Pancreas (tissue), 10 donors: ENCODE results near the gene SLC10A3. TPM values are rescaled to one million over a fixed set of nuclear protein-coding genes. Genes with fewer than 3 reads are reported as not detected.

Experiments used
- ATAC-seq, 4 donors: fragments of 200-7000 bp; cut with Tn5 transposase; one replicate each; pipeline versions ENCODE4 v1.8.0 to v1.9.1; 2020; ENCODE audit warnings: mild to moderate bottlenecking in 4 of 4, moderate library complexity in 4 of 4
- DNase-seq, 6 donors: peaks; one replicate each; pipeline ENCODE4 v3.0.0-alpha.2; 2020
- FAIRE-seq: peaks from 2 replicates; lab custom pipeline; 2012; peaks lifted over from hg19 to GRCh38; lab: Jason Lieb, UNC
- H3K27ac ChIP-seq, 4 donors: fragments of 200-600 bp; sonication (generic); 1 replicate in 3 of 4; 2 replicates in 1 of 4; pipeline versions ENCODE4 v1.5.0 to v1.8.0; 2020
- H3K27me3 ChIP-seq, 4 donors: fragments of 200-600 bp; one replicate each; pipeline ENCODE4 v1.8.0; 2021
- H3K36me3 ChIP-seq, 3 donors: fragments of 200-600 bp; sonication (generic) in 1 of 3; one replicate each; pipeline versions ENCODE4 v1.5.0 to v1.8.0; 2020 to 2021
- H3K4me1 ChIP-seq, 3 donors: fragments of 200-600 bp; one replicate each; pipeline ENCODE4 v1.8.0; 2021
- H3K4me3 ChIP-seq, 4 donors: fragments of 200-600 bp; sonication (generic) in 2 of 4; one replicate each; pipeline versions ENCODE4 v1.5.0 to v1.8.0; 2020 to 2021
- H3K9me3 ChIP-seq, 4 donors: fragments of 200-600 bp; one replicate each; pipeline ENCODE4 v1.8.0; 2021
- CTCF ChIP-seq, 4 donors: fragments of 200-600 bp; sonication (generic) in 3 of 4; IDR thresholded peaks; one replicate each; pipeline versions ENCODE4 v1.5.0 to v1.8.0; 2021; ENCODE audit warnings: antibody characterized with exemption in 4 of 4
- WGBS, 2 donors: extraction: QIAGEN DNeasy Blood & Tissue Kit; methylation state at CpG; one replicate each; pipeline ENCODE4 v1.1.7; 2013; 5-methylcytosine and 5-hydroxymethylcytosine counted together
- intact Hi-C, 3 donors: fragments of 100-400 bp; cut with DNase I; formaldehyde crosslinking; loops; one replicate each; pipeline versions ENCODE4 v1.11.1 to v1.14.2; 2022
- microRNA-seq, 2 donors: library from miRNA; unstranded; fragments of <30 nt; microRNA quantifications; one replicate each; pipeline versions ENCODE4 to v1.1.0, GENCODE V29; 2019 to 2020
- polyA plus RNA-seq, 2 donors: library from polyadenylated mRNA; stranded (reverse); fragments of 200-250 nt; gene quantifications; one replicate each; pipeline ENCODE4 v1.2.3, GENCODE V29; 2013
- total RNA-seq, 6 donors: library from RNA; stranded (reverse); fragmentation: NEBNext Ultra II Directional in 4 of 6; extraction: Animal tissue kit (Norgen Biotek cat#: 25700) in 4 of 6; gene quantifications; one replicate each; pipeline versions ENCODE4 v1.2.1 to v1.2.4, GENCODE V29; 2021 to 2023
- donor health status: healthy with polysubstance abuse.
- donor health status: DM: no; HTN: no; CAD: no; lungs with moderate emphysema.
- donor health status: DM: no; HTN: no; CAD: no.
- donor health status: control.
- donor health status: control.
- donor health status: Bipolar disorder and iron deficiency.
- donor health status: DM: yes; HTN: yes; CAD: no.
- donor health status: DM: no; HTN: no; CAD: no.
- donor health status: DM: no; HTN: no; CAD: no.
- donor health status: DM: yes; HTN: yes; CAD: no.

Gene SLC10A3
- total and polyA plus RNA-seq, 8 donors = 9.6 to 19.1 (median 11.6) TPM

DNA sequence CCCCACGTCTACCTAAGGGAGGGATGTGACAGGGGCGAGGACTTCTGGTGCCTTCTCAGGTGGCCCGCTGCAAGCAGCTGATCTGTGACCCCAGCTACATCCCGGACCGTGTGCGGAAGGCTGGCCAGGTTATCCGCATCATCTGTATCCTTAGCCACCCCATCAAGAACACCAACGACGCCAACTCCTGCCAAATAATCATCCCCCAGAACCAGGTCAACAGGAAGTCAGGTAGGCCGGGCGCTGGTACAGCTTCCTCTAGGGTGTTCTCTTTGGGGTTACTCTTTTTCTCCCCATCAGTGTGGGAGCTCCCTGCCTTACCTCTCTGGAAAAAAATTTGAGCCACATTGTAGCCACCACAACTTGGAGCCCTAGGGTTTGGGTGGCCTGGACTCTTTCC is 48.9 kb downstream of the SLC10A3 start:
- Histone ChIP-seq H3K9me3 (no peaks in the 10 kb centered on the region), H3K27ac (no peak overlapping the region), H3K27me3 (no peaks in the 10 kb centered on the region), H3K4me3 (no peak overlapping the region), H3K36me3 (no peaks in the 10 kb centered on the region), H3K4me1 (no peaks in the 10 kb centered on the region)
- DNase-seq (peak in 1 of 6 donors; percentile 40), ATAC-seq (no peak), FAIRE-seq (no peak)
- intact Hi-C loops = no loop called here
- 89 to 91% methylated on average over 11 of the region's 11 CpGs for WGBS, 2 donors
- no peak for TF ChIP-seq CTCF (IDR thresholded peaks at IDR 0.05)

- no peak overlapping the region for H3K4me3 ChIP-seq
- DNase-seq (peak in 1 of 6 donors; percentile 44), ATAC-seq (no peak), FAIRE-seq (no peak)
- no peaks in the 10 kb centered on the region for H3K9me3 ChIP-seq
- no peaks in the 10 kb centered on the region for H3K4me1 ChIP-seq
- H3K36me3 ChIP-seq = no peaks in the 10 kb centered on the region
- intact Hi-C loops = no loop called here
- H3K27me3 ChIP-seq = no peaks in the 10 kb centered on the region
- no peak for TF ChIP-seq CTCF (IDR thresholded peaks at IDR 0.05)
- no peak overlapping the region for H3K27ac ChIP-seq
- 84 to 89% methylated on average over 17 of the region's 17 CpGs for WGBS, 2 donors
These were observed 49.6 kb downstream of the SLC10A3 start for GRCh38 chrX:154440623-154441357.

DNA sequence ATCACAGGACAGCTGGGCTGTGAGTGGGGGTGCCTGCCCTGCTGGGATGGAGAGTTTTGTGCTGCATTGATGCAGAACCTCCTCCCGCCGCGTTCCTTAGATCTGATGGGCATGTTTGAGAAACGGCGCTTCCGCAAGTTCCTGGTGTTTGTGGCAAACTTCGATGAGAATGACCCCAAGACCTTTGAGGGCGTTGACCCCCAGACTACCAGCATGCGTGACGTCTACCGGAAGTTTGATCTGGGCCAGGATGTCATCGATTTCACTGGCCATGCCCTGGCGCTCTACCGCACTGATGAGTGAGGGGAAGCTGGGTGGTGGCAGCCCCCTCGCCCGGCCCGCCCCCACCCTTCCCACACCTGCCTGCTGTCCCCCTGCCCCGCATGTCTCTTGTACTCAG is 50.6 kb downstream of the SLC10A3 start:
- FAIRE-seq (no peak), DNase-seq (no peak), ATAC-seq (no peak)
- TF ChIP-seq CTCF (IDR thresholded peaks at IDR 0.05) = no peak
- Histone ChIP-seq H3K27me3 (no peaks in the 10 kb centered on the region), H3K36me3 (no peaks in the 10 kb centered on the region), H3K9me3 (no peaks in the 10 kb centered on the region), H3K4me1 (no peaks in the 10 kb centered on the region), H3K27ac (no peak overlapping the region), H3K4me3 (no peak overlapping the region)
- WGBS, 2 donors = 88 to 90% methylated on average over 18 of the region's 18 CpGs
- intact Hi-C loops = no loop called here

DNA sequence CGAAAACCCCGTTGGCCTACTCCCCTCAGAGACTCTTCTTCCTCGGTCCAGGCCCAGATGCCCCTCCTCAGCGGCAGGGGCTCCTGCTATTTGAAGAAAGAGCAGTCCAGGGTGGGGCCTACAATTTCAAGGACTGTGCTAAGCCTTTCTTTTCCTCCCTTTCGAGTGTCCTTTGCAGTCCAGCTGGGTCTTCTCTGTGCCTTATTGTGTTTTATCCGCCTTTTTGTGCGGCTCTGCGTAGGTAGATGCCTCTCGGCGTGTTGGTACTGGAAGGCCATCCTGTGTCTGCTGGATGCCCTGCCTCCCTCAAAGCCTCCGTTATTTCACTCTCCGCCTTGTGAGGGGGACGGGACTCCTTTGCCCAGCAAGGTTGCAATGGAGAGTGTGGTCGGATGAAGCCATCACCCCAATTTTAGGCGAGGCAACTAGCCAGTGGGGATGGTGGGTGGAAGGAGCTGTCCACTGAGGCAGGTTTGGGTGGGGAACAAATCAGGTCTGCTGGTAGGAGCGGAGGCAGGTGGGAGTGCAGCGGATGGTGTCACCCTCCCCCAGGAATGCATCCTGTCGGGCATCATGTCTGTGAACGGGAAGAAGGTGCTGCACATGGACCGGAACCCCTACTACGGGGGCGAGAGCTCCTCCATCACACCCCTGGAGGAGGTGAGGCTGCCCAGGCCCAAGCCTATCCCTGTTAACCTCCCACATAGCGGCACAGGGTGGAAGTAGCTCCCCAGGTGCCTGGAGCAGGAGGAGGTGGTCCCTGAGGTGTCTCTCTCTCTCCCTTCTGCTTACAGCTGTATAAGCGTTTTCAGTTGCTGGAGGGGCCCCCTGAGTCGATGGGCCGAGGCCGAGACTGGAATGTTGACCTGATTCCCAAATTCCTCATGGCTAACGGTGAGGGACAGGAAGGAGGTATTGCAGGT is 52.2 kb downstream of the SLC10A3 start:
- no peaks in the 10 kb centered on the region for H3K36me3 ChIP-seq
- ATAC-seq = no peak
- DNase-seq = peak in 1 of 6 donors; percentile 49
- H3K27me3 ChIP-seq = no peaks in the 10 kb centered on the region
- no peak for FAIRE-seq
- no peak for TF ChIP-seq CTCF (IDR thresholded peaks at IDR 0.05)
- H3K4me3 ChIP-seq = peak overlapping the region; percentile 47 to 67 (median 59)
- H3K9me3 ChIP-seq = no peaks in the 10 kb centered on the region
- 60 to 76% methylated on average over 26 to 28 of the region's 28 CpGs for WGBS, 2 donors
- H3K4me1 ChIP-seq = no peaks in the 10 kb centered on the region
- H3K27ac ChIP-seq = no peak overlapping the region
- intact Hi-C loops = no loop called here

Small RNA genes within 50 kb of the gene (microRNA-seq; reads per million reads assigned to microRNA genes)
- 0 reads per million in 2 donors for gene MIR6858

Other genes starting within 250 kb of the SLC10A3 start
- gene OPN1MW3, start 233.0 kb downstream of the SLC10A3 start, total RNA-seq = not detected
- gene OPN1MW3, start 233.0 kb downstream of the SLC10A3 start, polyA plus RNA-seq = not detected
- not detected for gene TEX28, start 195.5 kb downstream of the SLC10A3 start, total RNA-seq
- gene TEX28, start 195.5 kb downstream of the SLC10A3 start, polyA plus RNA-seq = not detected
- gene TKTL1, start 194.8 kb downstream of the SLC10A3 start, total RNA-seq = not detected
- not detected for gene TKTL1, start 194.8 kb downstream of the SLC10A3 start, polyA plus RNA-seq
- 100 to 1,000 TPM in 4 of 6 donors, 10 to 100 TPM in 2; 67.0 to 298 (median 142) TPM for gene FLNA, start 116.0 kb downstream of the SLC10A3 start, total RNA-seq
- gene FLNA, start 116.0 kb downstream of the SLC10A3 start, polyA plus RNA-seq = 100 to 1,000 TPM; 222 to 259 TPM
- 10 to 100 TPM; 23.1 to 42.9 (median 38.7) TPM for gene EMD, start 111.3 kb downstream of the SLC10A3 start, total RNA-seq
- gene EMD, start 111.3 kb downstream of the SLC10A3 start, polyA plus RNA-seq = 10 to 100 TPM; 56.0 to 86.7 TPM
- 1,000 to 10,000 TPM; 2,194 to 4,058 (median 3,145) TPM for gene RPL10, start 92.3 kb downstream of the SLC10A3 start, total RNA-seq
- gene RPL10, start 92.3 kb downstream of the SLC10A3 start, polyA plus RNA-seq = 1,000 to 10,000 TPM; 2,751 to 3,412 TPM
- gene DNASE1L1, start 81.4 kb downstream of the SLC10A3 start, total RNA-seq = 10 to 100 TPM in 1 of 6 donors, 1 to 10 TPM in 5; 5.1 to 13.6 (median 7.3) TPM
- gene DNASE1L1, start 81.4 kb downstream of the SLC10A3 start, polyA plus RNA-seq = 10 to 100 TPM; 11.3 to 16.5 TPM
- 10 to 100 TPM; 14.6 to 26.7 (median 17.1) TPM for gene TAFAZZIN, start 79.1 kb downstream of the SLC10A3 start, total RNA-seq
- 10 to 100 TPM; 77.0 to 82.7 TPM for gene TAFAZZIN, start 79.1 kb downstream of the SLC10A3 start, polyA plus RNA-seq
- gene ATP6AP1, start 62.0 kb downstream of the SLC10A3 start, total RNA-seq = 10 to 100 TPM; 27.8 to 55.6 (median 37.7) TPM
- 10 to 100 TPM; 34.1 to 82.4 TPM for gene ATP6AP1, start 62.0 kb downstream of the SLC10A3 start, polyA plus RNA-seq
- gene GDI1, start 53.5 kb downstream of the SLC10A3 start, total RNA-seq = 10 to 100 TPM; 25.5 to 61.4 (median 35.5) TPM
- 100 to 1,000 TPM in 1 of 2 donors, 10 to 100 TPM in 1; 93.7 to 138 TPM for gene GDI1, start 53.5 kb downstream of the SLC10A3 start, polyA plus RNA-seq
- 10 to 100 TPM; 21.2 to 39.8 (median 22.0) TPM for gene FAM50A, start 46.5 kb downstream of the SLC10A3 start, total RNA-seq
- gene FAM50A, start 46.5 kb downstream of the SLC10A3 start, polyA plus RNA-seq = 100 to 1,000 TPM in 1 of 2 donors, 10 to 100 TPM in 1; 91.5 to 128 TPM
- gene PLXNA3, start 32.3 kb downstream of the SLC10A3 start, total RNA-seq = 10 to 100 TPM; 10.5 to 40.7 (median 16.3) TPM
- 10 to 100 TPM; 15.0 to 39.0 TPM for gene PLXNA3, start 32.3 kb downstream of the SLC10A3 start, polyA plus RNA-seq
- gene LAGE3, start 11.3 kb downstream of the SLC10A3 start, total RNA-seq = 10 to 100 TPM in 5 of 6 donors, 1 to 10 TPM in 1; 9.5 to 19.6 (median 12.7) TPM
- 10 to 100 TPM; 10.1 to 15.2 TPM for gene LAGE3, start 11.3 kb downstream of the SLC10A3 start, polyA plus RNA-seq
- 10 to 100 TPM; 16.0 to 32.2 (median 21.5) TPM for gene UBL4A, start 4.0 kb downstream of the SLC10A3 start, total RNA-seq
- gene UBL4A, start 4.0 kb downstream of the SLC10A3 start, polyA plus RNA-seq = 10 to 100 TPM; 13.6 to 20.4 TPM
- gene FAM3A, start 25.6 kb upstream of the SLC10A3 start, total RNA-seq = 10 to 100 TPM; 26.4 to 40.4 (median 32.7) TPM
- gene FAM3A, start 25.6 kb upstream of the SLC10A3 start, polyA plus RNA-seq = 10 to 100 TPM; 70.7 to 78.5 TPM
- gene G6PD, start 56.2 kb upstream of the SLC10A3 start, total RNA-seq = 10 to 100 TPM in 3 of 6 donors, 1 to 10 TPM in 3; 6.7 to 17.9 (median 11.0) TPM
- 10 to 100 TPM; 11.4 to 17.0 TPM for gene G6PD, start 56.2 kb upstream of the SLC10A3 start, polyA plus RNA-seq
- 10 to 100 TPM in 2 of 6 donors, 1 to 10 TPM in 4; 6.3 to 11.7 (median 8.3) TPM for gene IKBKG, start 57.0 kb upstream of the SLC10A3 start, total RNA-seq
- gene IKBKG, start 57.0 kb upstream of the SLC10A3 start, polyA plus RNA-seq = 10 to 100 TPM; 25.2 to 29.7 TPM
- not detected for gene CTAG1A, start 94.5 kb upstream of the SLC10A3 start, total RNA-seq
- gene CTAG1A, start 94.5 kb upstream of the SLC10A3 start, polyA plus RNA-seq = not detected
- not detected for gene CTAG1B, start 128.7 kb upstream of the SLC10A3 start, total RNA-seq
- gene CTAG1B, start 128.7 kb upstream of the SLC10A3 start, polyA plus RNA-seq = not detected
- gene CTAG2, start 162.9 kb upstream of the SLC10A3 start, total RNA-seq = not detected
- gene CTAG2, start 162.9 kb upstream of the SLC10A3 start, polyA plus RNA-seq = 1 to 10 TPM in 1 of 2 donors, not detected in 1; 1.2 TPM